Neuronal stem cell (in vitro differentiated cells): ENCODE data around the gene TMEM223.

Source experiments
- DNase-seq: peaks from one replicate; pipeline ENCODE4 v3.0.0-alpha.2; 2013; ENCODE audit warnings: low spot score
- H2AFZ ChIP-seq: one replicate; pipeline ENCODE4 v1.6.1; 2013; ENCODE audit warnings: mild to moderate bottlenecking, low read length, inconsistent platforms
- H2AK5ac ChIP-seq: 2 replicates; pipeline ENCODE4 v1.6.1; 2013; ENCODE audit warnings: low read depth, mild to moderate bottlenecking, inconsistent platforms, low read length, moderate library complexity, mixed read lengths
- H2BK120ac ChIP-seq: 2 replicates; pipeline ENCODE4 v1.6.1; 2013; ENCODE audit warnings: low read depth, mild to moderate bottlenecking, inconsistent platforms, low read length, moderate library complexity, mixed read lengths
- H2BK12ac ChIP-seq: one replicate; pipeline ENCODE4 v1.6.1; 2013; ENCODE audit warnings: low read length, inconsistent platforms
- H2BK15ac ChIP-seq: 2 replicates; pipeline ENCODE4 v1.6.1; 2013; ENCODE audit warnings: mild to moderate bottlenecking, low read length, inconsistent platforms, mixed read lengths
- H2BK5ac ChIP-seq: one replicate; pipeline ENCODE4 v1.6.1; 2013; ENCODE audit warnings: inconsistent platforms, mild to moderate bottlenecking, low read length, moderate library complexity
- H3K14ac ChIP-seq: one replicate; pipeline ENCODE4 v1.6.1; 2013; ENCODE audit warnings: low read length, inconsistent platforms
- H3K18ac ChIP-seq: 2 replicates; pipeline ENCODE4 v1.6.1; 2013; ENCODE audit warnings: low read length, inconsistent platforms
- H3K23ac ChIP-seq: 2 replicates; pipeline ENCODE4 v1.6.1; 2013; ENCODE audit warnings: low read depth, mild to moderate bottlenecking, mixed read lengths, low read length, inconsistent platforms; ENCODE audit not compliant: poor library complexity
- H3K27ac ChIP-seq: replicated peaks from 3 replicates; pipeline ENCODE4 v1.5.1; 2013; ENCODE audit warnings: low read length, inconsistent platforms
- H3K27me3 ChIP-seq, 3 experiments: 2 replicates each; pipeline ENCODE4 v1.6.1; 2013; ENCODE audit warnings: low read length in 3 of 3, mild to moderate bottlenecking in 2 of 3, inconsistent platforms in 1 of 3, low read depth in 1 of 3, mixed read lengths in 1 of 3, moderate library complexity in 1 of 3; ENCODE audit not compliant: control insufficient read depth in 3 of 3, insufficient read depth in 3 of 3
- H3K36me3 ChIP-seq, 2 donors: replicated peaks in 1 of 2; 2 replicates each; pipeline ENCODE4 v1.6.1; 2013; ENCODE audit warnings: low read length in 2 of 2; ENCODE audit not compliant: control insufficient read depth in 2 of 2, insufficient read depth in 2 of 2
- H3K4ac ChIP-seq: 2 replicates; pipeline ENCODE4 v1.6.1; 2013; ENCODE audit warnings: inconsistent platforms, mild to moderate bottlenecking, low read length, moderate library complexity
- H3K4me1 ChIP-seq, 2 donors: 1 replicate in 1 of 2; 2 replicates in 1 of 2; pipeline ENCODE4 v1.6.1; 2013; ENCODE audit warnings: low read length in 2 of 2, low read depth in 1 of 2; ENCODE audit not compliant: control insufficient read depth in 2 of 2, insufficient read depth in 1 of 2
- H3K4me2 ChIP-seq: one replicate; pipeline ENCODE4 v1.6.1; 2013; ENCODE audit warnings: mild to moderate bottlenecking, low read length, inconsistent platforms; ENCODE audit not compliant: insufficient read depth, poor library complexity, severe bottlenecking
- H3K4me3 ChIP-seq, 2 donors: 2 replicates each; pipeline ENCODE4 v1.5.1; 2013; ENCODE audit warnings: low read length in 2 of 2, mild to moderate bottlenecking in 2 of 2, inconsistent platforms in 1 of 2, moderate library complexity in 1 of 2
- H3K79me1 ChIP-seq: one replicate; pipeline ENCODE4 v1.6.1; 2013; ENCODE audit warnings: low read depth, mild to moderate bottlenecking, inconsistent platforms, low read length, moderate library complexity
- H3K9ac ChIP-seq: one replicate; pipeline ENCODE4 v1.6.1; 2013; ENCODE audit warnings: mild to moderate bottlenecking, low read depth, low read length, inconsistent platforms; ENCODE audit not compliant: poor library complexity
- H3K9me3 ChIP-seq, 2 donors: replicated peaks in 1 of 2; 2 replicates each; pipeline versions ENCODE3 to v1.6.1; 2013; ENCODE audit warnings: low read length in 2 of 2, mild to moderate bottlenecking in 2 of 2, inconsistent platforms in 1 of 2, low read depth in 1 of 2, mixed read lengths in 1 of 2, moderate library complexity in 1 of 2; ENCODE audit not compliant: control insufficient read depth in 2 of 2, insufficient read depth in 1 of 2
- H4K8ac ChIP-seq: one replicate; pipeline ENCODE4 v1.6.1; 2013; ENCODE audit warnings: low read depth, mild to moderate bottlenecking, inconsistent platforms, low read length, moderate library complexity
- H4K91ac ChIP-seq: one replicate; pipeline ENCODE4 v1.6.1; 2013; ENCODE audit warnings: low read length, low read depth, mild to moderate bottlenecking, inconsistent platforms; ENCODE audit not compliant: poor library complexity
- WGBS, 2 donors: extraction: QIAGEN DNeasy Blood & Tissue Kit; methylation state at CpG; one replicate each; pipeline ENCODE4 v1.1.7; 2013; ENCODE audit warnings: missing lambda C conversion rate in 2 of 2, mixed read lengths in 1 of 2; ENCODE audit not compliant: insufficient read length in 2 of 2, insufficient replicate concordance in 1 of 2; ENCODE audit errors: extremely low coverage in 2 of 2; 5-methylcytosine and 5-hydroxymethylcytosine counted together

Gene TMEM223

DNA sequence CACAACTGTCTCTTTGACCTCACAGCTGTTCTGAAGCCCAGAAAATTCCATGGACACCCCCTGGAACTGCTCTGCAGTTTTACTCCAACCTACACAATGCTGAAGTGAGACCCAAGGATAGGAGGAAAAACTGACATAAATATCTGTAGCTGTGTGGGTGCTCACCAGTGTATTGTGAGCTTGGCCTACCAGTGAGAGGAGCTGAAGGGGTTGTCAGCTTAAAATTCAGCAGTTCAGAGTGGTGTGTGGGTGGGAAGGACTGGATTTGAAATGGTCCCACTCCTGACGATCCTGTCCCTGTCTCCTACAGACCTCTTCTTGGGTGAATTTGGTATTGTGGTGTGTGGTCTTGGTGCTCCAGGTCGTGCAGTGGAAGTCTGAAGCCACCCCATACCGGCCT, 2.2 kb downstream of the TMEM223 start:
- H3K18ac ChIP-seq, result no peak overlapping the region
- H2BK15ac ChIP-seq, result no peak overlapping the region
- H3K4me2 ChIP-seq, result no peak overlapping the region
- no peak overlapping the region for H4K8ac ChIP-seq
- DNase-seq, result no peak
- WGBS, 2 donors, result no CpG with 5 or more reads among the region's 3 CpGs
- no peaks in the 10 kb centered on the region for H3K27me3 ChIP-seq
- no peak overlapping the region for H2BK12ac ChIP-seq
- H3K4me1 ChIP-seq, result peaks cover 8 to 12% of the 10 kb centered on the region in 2 donors
- H4K91ac ChIP-seq, result no peak overlapping the region
- H3K27ac ChIP-seq, result no peak overlapping the region
- no peak overlapping the region for H3K23ac ChIP-seq
- H3K9ac ChIP-seq, result no peak overlapping the region
- no peaks in the 10 kb centered on the region for H3K9me3 ChIP-seq
- no peak overlapping the region for H2AK5ac ChIP-seq
- H3K4me3 ChIP-seq, result peak overlapping the region in 1 of 2 donors; percentile 4
- H3K4ac ChIP-seq, result no peak overlapping the region
- H2AFZ ChIP-seq, result no peak overlapping the region
- no peak overlapping the region for H3K14ac ChIP-seq
- H2BK5ac ChIP-seq, result no peak overlapping the region
- peaks cover 4% of the 10 kb centered on the region for H3K79me1 ChIP-seq
- no peak overlapping the region for H2BK120ac ChIP-seq
- peaks cover 22 to 80% of the 10 kb centered on the region in 2 donors for H3K36me3 ChIP-seq

DNA sequence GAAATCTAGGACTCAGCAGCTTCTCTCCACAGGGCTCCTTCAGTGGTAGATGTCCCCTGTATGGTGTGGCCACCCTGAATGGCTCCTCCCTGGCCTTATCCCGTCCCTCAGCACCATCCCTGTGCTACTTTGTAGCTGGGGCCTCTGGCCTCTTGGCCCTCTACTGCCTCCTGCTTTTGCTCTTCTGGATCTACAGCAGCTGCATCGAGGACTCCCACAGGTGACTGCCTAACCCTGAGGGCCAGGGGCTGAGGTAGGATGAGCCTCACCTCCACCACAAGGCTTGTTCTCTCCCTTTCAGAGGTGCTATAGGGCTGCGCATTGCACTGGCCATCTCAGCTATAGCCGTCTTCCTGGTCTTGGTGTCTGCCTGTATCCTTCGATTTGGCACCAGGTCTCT, 2.8 kb downstream of the TMEM223 start:
- no peak for DNase-seq
- Histone ChIP-seq H2BK12ac (no peak overlapping the region), H2AFZ (no peak overlapping the region), H3K23ac (no peak overlapping the region), H2BK5ac (no peak overlapping the region), H4K91ac (no peak overlapping the region), H3K27ac (no peak overlapping the region), H3K27me3 (no peaks in the 10 kb centered on the region), H2BK120ac (no peak overlapping the region), H3K4me3 (peak overlapping the region in 1 of 2 donors; percentile 13), H3K14ac (no peak overlapping the region), H3K4me1 (peaks cover 8 to 12% of the 10 kb centered on the region in 2 donors), H4K8ac (no peak overlapping the region), H3K9me3 (no peaks in the 10 kb centered on the region), H3K4ac (no peak overlapping the region), H3K4me2 (no peak overlapping the region), H2BK15ac (no peak overlapping the region), H3K79me1 (peaks cover 4% of the 10 kb centered on the region), H3K36me3 (peaks cover 19 to 77% of the 10 kb centered on the region in 2 donors), H2AK5ac (no peak overlapping the region), H3K18ac (no peak overlapping the region), H3K9ac (no peak overlapping the region)
- WGBS, 2 donors, result no CpG with 5 or more reads among the region's 5 CpGs

DNA sequence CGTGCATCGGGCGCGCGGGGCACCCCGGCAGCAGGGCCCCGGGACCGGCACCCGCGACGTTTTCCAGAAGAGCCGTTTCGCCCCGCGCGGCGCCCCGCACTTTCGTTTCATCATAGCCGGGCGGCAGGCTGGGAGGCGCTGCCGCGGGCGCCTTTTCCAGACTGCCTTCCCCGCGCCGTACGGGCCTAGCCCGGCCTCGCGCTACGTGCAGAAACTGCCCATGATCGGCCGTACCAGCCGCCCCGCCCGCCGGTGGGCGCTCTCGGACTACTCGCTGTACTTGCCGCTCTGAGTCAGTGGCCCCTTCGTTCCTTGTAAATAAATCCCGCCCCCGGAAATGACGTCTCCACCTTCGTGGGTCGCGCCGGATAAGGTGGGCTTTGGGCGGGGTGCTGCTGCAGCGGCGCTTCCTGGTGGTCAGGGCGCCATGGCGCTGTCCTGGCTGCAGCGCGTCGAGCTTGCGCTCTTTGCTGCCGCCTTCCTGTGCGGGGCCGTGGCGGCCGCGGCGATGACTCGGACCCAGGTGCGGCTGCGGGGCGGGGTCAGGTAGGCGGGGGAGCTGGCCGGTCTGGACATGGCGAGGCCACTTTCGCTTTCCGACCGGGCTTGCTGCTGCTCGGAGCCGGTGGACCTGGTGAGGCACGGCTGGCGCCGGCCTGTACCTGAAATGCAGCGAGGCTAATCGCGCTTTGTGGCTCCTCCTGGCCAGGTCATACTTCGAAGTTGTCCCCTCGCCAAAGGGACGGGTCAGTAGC, 4.6 kb downstream of the TMEM223 start, which contains the start of gene TMEM179B:
TMEM179B (plus strand) TSS at position 398 of the 755 bp plus-strand sequence; CDS start at position 428, 30 bp downstream.
- peak; percentile 97 for DNase-seq
- Histone ChIP-seq H3K36me3 (peaks cover 20 to 75% of the 10 kb centered on the region in 2 donors), H4K8ac (no peak within 1 kb of the TSS), H3K4ac (no peak within 1 kb of the TSS), H2BK5ac (peak within 1 kb of the TSS; percentile 30), H2BK12ac (no peak within 1 kb of the TSS), H3K79me1 (peaks cover 4% of the 10 kb centered on the region), H3K9me3 (no peaks in the 10 kb centered on the region), H3K14ac (peak within 1 kb of the TSS; percentile 89), H3K4me1 (peaks cover 6 to 10% of the 10 kb centered on the region in 2 donors), H3K18ac (peak within 1 kb of the TSS; percentile 91), H2AFZ (peak within 1 kb of the TSS; percentile 87), H3K23ac (peak within 1 kb of the TSS; percentile 93), H3K4me2 (peak within 1 kb of the TSS; percentile 64), H3K27ac (peak within 1 kb of the TSS; percentile 81), H3K9ac (peak within 1 kb of the TSS; percentile 97), H4K91ac (no peak within 1 kb of the TSS), H3K4me3 (peak within 1 kb of the TSS; percentile 84 to 96), H2AK5ac (peak within 1 kb of the TSS; percentile 74), H2BK120ac (no peak within 1 kb of the TSS), H2BK15ac (no peak within 1 kb of the TSS), H3K27me3 (no peaks in the 10 kb centered on the region)
- WGBS, 2 donors, result no CpG with 5 or more reads among the region's 88 CpGs

DNA sequence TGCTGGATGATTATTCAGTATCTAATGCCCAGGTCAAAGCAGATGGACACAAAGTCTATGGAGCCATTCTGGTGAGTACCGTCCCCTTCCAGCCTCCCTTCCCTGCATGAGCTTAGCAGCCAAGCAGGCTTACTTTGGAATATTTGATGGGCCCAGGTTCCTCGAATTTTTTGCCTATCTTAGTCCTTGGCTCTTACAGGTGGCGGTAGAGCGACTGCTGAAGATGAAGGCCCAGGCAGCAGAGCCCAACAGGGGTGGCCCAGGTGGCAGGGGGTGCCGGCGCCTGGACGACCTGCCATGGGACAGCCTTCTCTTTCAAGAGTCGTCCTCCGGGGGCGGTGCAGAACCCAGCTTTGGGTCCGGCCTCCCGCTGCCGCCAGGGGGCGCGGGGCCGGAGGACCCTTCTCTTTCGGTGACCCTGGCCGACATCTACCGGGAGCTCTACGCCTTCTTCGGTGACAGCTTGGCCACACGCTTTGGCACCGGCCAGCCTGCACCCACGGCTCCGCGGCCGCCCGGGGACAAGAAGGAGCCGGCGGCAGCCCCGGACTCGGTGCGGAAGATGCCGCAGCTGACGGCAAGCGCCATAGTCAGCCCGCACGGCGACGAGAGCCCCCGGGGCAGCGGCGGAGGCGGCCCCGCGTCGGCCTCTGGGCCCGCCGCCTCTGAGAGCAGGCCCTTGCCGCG, 5.3 kb downstream of the TMEM223 start:
- peak overlapping the region; percentile 80 for H3K9ac ChIP-seq
- no peak overlapping the region for H4K91ac ChIP-seq
- no peak overlapping the region for H3K4ac ChIP-seq
- H3K18ac ChIP-seq, result peak overlapping the region; percentile 90
- DNase-seq, result peak; percentile 88
- no peak overlapping the region for H2BK12ac ChIP-seq
- H3K23ac ChIP-seq, result peak overlapping the region; percentile 93
- H4K8ac ChIP-seq, result no peak overlapping the region
- peak overlapping the region; percentile 64 for H3K4me2 ChIP-seq
- peak overlapping the region; percentile 30 for H2BK5ac ChIP-seq
- peak overlapping the region; percentile 74 for H2AK5ac ChIP-seq
- no peak overlapping the region for H2BK15ac ChIP-seq
- H3K79me1 ChIP-seq, result peaks cover 3% of the 10 kb centered on the region
- H3K36me3 ChIP-seq, result peaks cover 25 to 76% of the 10 kb centered on the region in 2 donors
- H3K4me3 ChIP-seq, result peak overlapping the region; percentile 84 to 96
- H3K9me3 ChIP-seq, result no peaks in the 10 kb centered on the region
- peaks cover 5 to 7% of the 10 kb centered on the region in 2 donors for H3K4me1 ChIP-seq
- H3K14ac ChIP-seq, result no peak overlapping the region
- no CpG with 5 or more reads among the region's 51 CpGs for WGBS, 2 donors
- H3K27me3 ChIP-seq, result no peaks in the 10 kb centered on the region
- peak overlapping the region; percentile 47 for H3K27ac ChIP-seq
- peak overlapping the region; percentile 87 for H2AFZ ChIP-seq
- no peak overlapping the region for H2BK120ac ChIP-seq
